Pancreas (tissue), 10 donors: ENCODE results near the gene GSN. TPM values are rescaled to one million over a fixed set of nuclear protein-coding genes. Genes with fewer than 3 reads are reported as not detected.

Source experiments
- ATAC-seq, 4 donors: fragments of 200-7000 bp; cut with Tn5 transposase; one replicate each; pipeline versions ENCODE4 v1.8.0 to v1.9.1; 2020; ENCODE audit warnings: mild to moderate bottlenecking in 4 of 4, moderate library complexity in 4 of 4
- DNase-seq, 6 donors: peaks; one replicate each; pipeline ENCODE4 v3.0.0-alpha.2; 2020
- FAIRE-seq: peaks from 2 replicates; lab custom pipeline; 2012; peaks lifted over from hg19 to GRCh38; lab: Jason Lieb, UNC
- H3K27ac ChIP-seq, 4 donors: fragments of 200-600 bp; sonication (generic); 1 replicate in 3 of 4; 2 replicates in 1 of 4; pipeline versions ENCODE4 v1.5.0 to v1.8.0; 2020
- H3K27me3 ChIP-seq, 4 donors: fragments of 200-600 bp; one replicate each; pipeline ENCODE4 v1.8.0; 2021
- H3K36me3 ChIP-seq, 3 donors: fragments of 200-600 bp; sonication (generic) in 1 of 3; one replicate each; pipeline versions ENCODE4 v1.5.0 to v1.8.0; 2020 to 2021
- H3K4me1 ChIP-seq, 3 donors: fragments of 200-600 bp; one replicate each; pipeline ENCODE4 v1.8.0; 2021
- H3K4me3 ChIP-seq, 4 donors: fragments of 200-600 bp; sonication (generic) in 2 of 4; one replicate each; pipeline versions ENCODE4 v1.5.0 to v1.8.0; 2020 to 2021
- H3K9me3 ChIP-seq, 4 donors: fragments of 200-600 bp; one replicate each; pipeline ENCODE4 v1.8.0; 2021
- WGBS, 2 donors: extraction: QIAGEN DNeasy Blood & Tissue Kit; methylation state at CpG; one replicate each; pipeline ENCODE4 v1.1.7; 2013; 5-methylcytosine and 5-hydroxymethylcytosine counted together
- intact Hi-C, 3 donors: fragments of 100-400 bp; cut with DNase I; formaldehyde crosslinking; loops; one replicate each; pipeline versions ENCODE4 v1.11.1 to v1.14.2; 2022
- polyA plus RNA-seq, 2 donors: library from polyadenylated mRNA; stranded (reverse); fragments of 200-250 nt; gene quantifications; one replicate each; pipeline ENCODE4 v1.2.3, GENCODE V29; 2013
- total RNA-seq, 6 donors: library from RNA; stranded (reverse); fragmentation: NEBNext Ultra II Directional in 4 of 6; extraction: Animal tissue kit (Norgen Biotek cat#: 25700) in 4 of 6; gene quantifications; one replicate each; pipeline versions ENCODE4 v1.2.1 to v1.2.4, GENCODE V29; 2021 to 2023
- TF ChIP-seq, protein P1 (sequence below), 4 donors: fragments of 200-600 bp; sonication (generic) in 3 of 4; IDR thresholded peaks; one replicate each; pipeline versions ENCODE4 v1.5.0 to v1.8.0; 2021; ENCODE audit warnings: antibody characterized with exemption in 4 of 4
- donor health status: healthy with polysubstance abuse.
- donor health status: DM: no; HTN: no; CAD: no; lungs with moderate emphysema.
- donor health status: DM: no; HTN: no; CAD: no.
- donor health status: control.
- donor health status: control.
- donor health status: Bipolar disorder and iron deficiency.
- donor health status: DM: yes; HTN: yes; CAD: no.
- donor health status: DM: no; HTN: no; CAD: no.
- donor health status: DM: no; HTN: no; CAD: no.
- donor health status: DM: yes; HTN: yes; CAD: no.

Gene GSN
- total and polyA plus RNA-seq, 8 donors, result 44.0 to 193 (median 132) TPM

DNA sequence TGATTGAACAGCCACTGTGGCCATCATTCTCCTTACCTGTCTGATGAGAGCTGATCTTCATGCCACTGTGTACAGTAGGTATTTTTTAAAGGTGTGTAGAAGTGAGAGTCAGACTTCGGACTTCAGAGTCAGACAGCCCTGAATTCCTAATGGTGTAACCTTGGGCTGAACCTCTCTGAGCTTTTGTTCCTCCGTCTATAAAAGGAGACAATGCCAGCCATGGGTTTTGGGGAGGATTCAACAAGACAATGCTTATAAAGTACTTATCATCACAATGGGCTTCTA is 18.7 kb downstream of the GSN start:
- Histone ChIP-seq H3K36me3 (no peaks in the 10 kb centered on the region), H3K4me1 (peaks cover 20 to 52% (median 21%) of the 10 kb centered on the region in 3 donors), H3K9me3 (no peaks in the 10 kb centered on the region), H3K27me3 (no peaks in the 10 kb centered on the region), H3K4me3 (no peak overlapping the region), H3K27ac (peak overlapping the region; percentile 56 to 89 (median 78))
- no peak for ATAC-seq
- FAIRE-seq, result no peak
- WGBS, 2 donors, result 75 to 81% methylated on average over 2 of the region's 2 CpGs
- intact Hi-C loops, result no loop called here
- TF ChIP-seq, protein P1, sequence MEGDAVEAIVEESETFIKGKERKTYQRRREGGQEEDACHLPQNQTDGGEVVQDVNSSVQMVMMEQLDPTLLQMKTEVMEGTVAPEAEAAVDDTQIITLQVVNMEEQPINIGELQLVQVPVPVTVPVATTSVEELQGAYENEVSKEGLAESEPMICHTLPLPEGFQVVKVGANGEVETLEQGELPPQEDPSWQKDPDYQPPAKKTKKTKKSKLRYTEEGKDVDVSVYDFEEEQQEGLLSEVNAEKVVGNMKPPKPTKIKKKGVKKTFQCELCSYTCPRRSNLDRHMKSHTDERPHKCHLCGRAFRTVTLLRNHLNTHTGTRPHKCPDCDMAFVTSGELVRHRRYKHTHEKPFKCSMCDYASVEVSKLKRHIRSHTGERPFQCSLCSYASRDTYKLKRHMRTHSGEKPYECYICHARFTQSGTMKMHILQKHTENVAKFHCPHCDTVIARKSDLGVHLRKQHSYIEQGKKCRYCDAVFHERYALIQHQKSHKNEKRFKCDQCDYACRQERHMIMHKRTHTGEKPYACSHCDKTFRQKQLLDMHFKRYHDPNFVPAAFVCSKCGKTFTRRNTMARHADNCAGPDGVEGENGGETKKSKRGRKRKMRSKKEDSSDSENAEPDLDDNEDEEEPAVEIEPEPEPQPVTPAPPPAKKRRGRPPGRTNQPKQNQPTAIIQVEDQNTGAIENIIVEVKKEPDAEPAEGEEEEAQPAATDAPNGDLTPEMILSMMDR (IDR thresholded peaks at IDR 0.05), result no peak
- no peak for DNase-seq

DNA sequence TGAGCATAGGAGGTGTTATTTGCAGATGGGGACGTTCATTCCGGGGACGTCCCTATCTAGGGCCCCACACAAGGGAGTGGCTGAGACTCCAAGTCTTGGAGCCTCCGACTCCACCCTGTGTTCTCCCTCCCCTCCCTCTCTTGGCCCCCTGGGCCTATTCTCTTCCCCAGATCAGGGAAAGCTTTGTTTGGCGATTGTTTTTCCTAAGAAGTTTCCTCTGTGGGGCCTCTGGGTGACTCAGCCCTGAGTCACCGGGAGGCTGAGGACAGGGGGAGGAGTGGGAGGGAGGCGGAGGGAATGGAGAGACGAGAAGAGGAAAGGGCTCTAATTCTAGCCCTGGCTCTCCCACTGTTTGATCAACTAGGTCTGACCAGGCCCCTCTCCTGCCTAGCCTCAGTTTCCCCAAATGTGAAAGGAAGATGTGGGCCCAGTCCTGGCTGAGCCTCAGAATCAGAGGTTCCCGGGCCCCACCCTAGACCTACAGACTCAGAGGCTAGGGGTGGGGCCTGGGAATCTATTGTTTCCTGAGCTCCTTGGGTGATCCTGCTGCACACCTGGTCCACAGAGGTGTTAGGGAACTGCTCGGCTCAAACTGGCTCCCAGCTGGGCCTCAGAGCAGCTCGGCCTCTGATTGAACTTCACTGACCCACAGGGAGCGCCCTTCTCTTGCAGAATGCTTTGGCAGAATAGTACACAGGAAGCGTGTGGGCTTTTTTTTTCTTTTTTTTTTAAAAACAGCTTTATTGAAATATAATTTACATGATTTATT is 19.2 kb downstream of the GSN start:
- TF ChIP-seq, protein P1 (IDR thresholded peaks at IDR 0.05), result no peak
- H3K9me3 ChIP-seq, result no peaks in the 10 kb centered on the region
- intact Hi-C loops, result no loop called here
- H3K27me3 ChIP-seq, result no peaks in the 10 kb centered on the region
- peak overlapping the region; percentile 56 to 89 (median 78) for H3K27ac ChIP-seq
- no peaks in the 10 kb centered on the region for H3K36me3 ChIP-seq
- DNase-seq, result peak in 5 of 6 donors; percentile 57 to 76 (median 62)
- WGBS, 2 donors, result 52 to 68% methylated on average over 13 of the region's 13 CpGs
- no peak for FAIRE-seq
- no peak overlapping the region for H3K4me3 ChIP-seq
- ATAC-seq, result peak; percentile 70 to 82 (median 73)
- peaks cover 15 to 46% (median 16%) of the 10 kb centered on the region in 3 donors for H3K4me1 ChIP-seq

DNA sequence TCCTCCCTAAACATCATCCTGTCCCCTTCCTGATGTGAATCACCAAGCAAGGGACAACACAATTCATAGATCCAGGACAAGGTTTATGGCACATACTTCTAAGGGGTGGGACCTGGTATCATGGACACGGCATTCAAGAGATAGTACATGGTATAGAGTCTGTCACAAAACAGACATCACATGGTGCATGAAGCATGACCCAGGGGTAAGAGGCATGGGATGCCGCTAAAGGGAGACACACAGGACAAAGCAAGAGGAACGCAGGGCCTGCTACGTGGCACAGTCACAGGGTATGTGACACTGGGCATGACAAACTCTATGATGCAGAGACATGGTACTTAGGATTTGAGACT is 20.7 kb downstream of the GSN start:
- intact Hi-C loops, result no loop called here
- FAIRE-seq (no peak), DNase-seq (no peak), ATAC-seq (peak in 2 of 4 donors; percentile 1 to 2)
- 78 to 95% methylated on average over 4 of the region's 4 CpGs for WGBS, 2 donors
- Histone ChIP-seq H3K4me3 (no peak overlapping the region), H3K27me3 (no peaks in the 10 kb centered on the region), H3K4me1 (peaks cover 14 to 41% (median 15%) of the 10 kb centered on the region in 3 donors), H3K9me3 (no peaks in the 10 kb centered on the region), H3K36me3 (no peaks in the 10 kb centered on the region), H3K27ac (peak overlapping the region; percentile 56 to 89 (median 78))
- TF ChIP-seq, protein P1 (IDR thresholded peaks at IDR 0.05), result no peak

DNA sequence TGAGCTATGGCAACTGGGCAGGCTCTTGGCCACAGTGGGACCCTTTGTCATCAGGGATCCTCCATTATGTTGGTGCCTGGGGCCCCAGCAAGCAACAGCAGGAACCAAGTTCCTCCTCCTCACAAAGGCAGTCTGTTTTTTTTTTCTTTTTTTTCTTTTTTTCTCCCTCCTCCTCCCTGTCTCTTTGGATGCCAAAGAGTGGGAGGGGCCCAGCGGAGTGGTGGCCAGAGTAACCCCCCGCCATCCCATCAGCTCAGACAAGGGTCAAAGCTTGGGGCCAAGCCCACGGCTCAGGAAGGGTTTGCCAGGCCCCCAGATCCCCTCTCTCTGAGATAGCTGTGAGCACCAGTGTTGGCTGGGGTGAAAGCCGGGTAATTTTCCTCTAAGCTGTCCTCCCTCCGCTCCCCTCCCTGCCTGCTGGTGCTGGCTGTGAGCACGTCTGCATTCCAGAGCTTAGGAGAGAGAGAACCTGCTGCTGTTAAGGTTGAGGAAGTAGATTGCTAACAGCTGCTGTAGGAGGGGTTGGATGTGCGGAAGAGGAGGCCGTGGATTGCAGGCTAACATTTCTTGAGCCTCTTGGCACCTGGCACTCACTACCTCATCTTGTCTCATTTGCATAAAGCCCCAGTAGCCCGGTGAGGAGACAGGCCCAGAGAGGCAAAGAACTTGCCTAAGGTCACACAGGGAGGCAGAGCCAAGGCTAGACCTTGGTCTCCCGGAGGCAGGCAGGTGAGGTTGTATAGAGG is 21.2 kb downstream of the GSN start:
- FAIRE-seq (no peak), DNase-seq (peak in 4 of 6 donors; percentile 47 to 64 (median 53)), ATAC-seq (peak; percentile 57 to 70 (median 60))
- H3K36me3 ChIP-seq, result no peaks in the 10 kb centered on the region
- TF ChIP-seq, protein P1 (IDR thresholded peaks at IDR 0.05), result no peak
- peak overlapping the region; percentile 56 to 89 (median 78) for H3K27ac ChIP-seq
- intact Hi-C loops, result no loop called here
- no peaks in the 10 kb centered on the region for H3K27me3 ChIP-seq
- 54 to 55% methylated on average over 10 of the region's 10 CpGs for whole genome bisulfite sequencing, 2 donors
- H3K9me3 ChIP-seq, result no peaks in the 10 kb centered on the region
- H3K4me3 ChIP-seq, result no peak overlapping the region
- H3K4me1 ChIP-seq, result peaks cover 14 to 41% (median 15%) of the 10 kb centered on the region in 3 donors
